NCI-H1048 (cell line): ENCODE measurements around the gene ROBO4.

ENCODE experiments used
- DNase-seq: peaks from one replicate; lab custom pipeline; 2025; lab: John Stamatoyannopoulos, UW

ROBO4 gene

GRCh38 chr11:124841201-124841600 is 56.5 kb downstream of the ROBO4 start:
- no peak for DNase-seq

- no peak for DNase-seq
Measured at GRCh38 chr11:124840666-124841065, 57.0 kb downstream of the ROBO4 start.

- no peak for DNase-seq
Measured at GRCh38 chr11:124839972-124840621, 57.6 kb downstream of the ROBO4 start.

GRCh38 chr11:124839128-124839971 is 58.3 kb downstream of the ROBO4 start:
- DNase-seq: no peak

- no peak for DNase-seq
Measured at GRCh38 chr11:124838805-124839127, 58.9 kb downstream of the ROBO4 start.

GRCh38 chr11:124837491-124837856 is 60.2 kb downstream of the ROBO4 start:
- DNase-seq: no peak

GRCh38 chr11:124835918-124836317 is 61.7 kb downstream of the ROBO4 start:
- no peak for DNase-seq

GRCh38 chr11:124834526-124835180 is 63.0 kb downstream of the ROBO4 start:
- DNase-seq: no peak
